DND-41 (cell line): ENCODE results near the gene SCNN1B.

Experiments used
- ATAC-seq: fragments of 200-7000 bp; cut with Tn5 transposase; 3 replicates; pipeline ENCODE4 v1.9.1; 2021; ENCODE audit warnings: low read depth; ENCODE audit not compliant: insufficient read depth
- DNase-seq: peaks from one replicate; pipeline ENCODE4 v3.0.0-alpha.2; 2020
- H2AFZ ChIP-seq: 2 replicates; pipeline ENCODE4 v1.6.0; 2012; ENCODE audit warnings: low read depth, low read length
- H3K27ac ChIP-seq: 2 replicates; pipeline ENCODE4 v1.5.1; 2012; ENCODE audit warnings: low read length, inconsistent platforms
- H3K27me3 ChIP-seq: fragments of 200-600 bp; sonication (generic); 2 replicates; pipeline ENCODE4 v1.6.0; 2012; ENCODE audit warnings: low read length, mild to moderate bottlenecking, inconsistent platforms; ENCODE audit not compliant: insufficient read depth, poor library complexity
- H3K36me3 ChIP-seq: 2 replicates; pipeline ENCODE4 v1.5.1; 2012; ENCODE audit warnings: low read length, inconsistent platforms; ENCODE audit not compliant: insufficient read depth
- H3K4me1 ChIP-seq: 2 replicates; pipeline ENCODE4 v1.5.1; 2012; ENCODE audit warnings: mild to moderate bottlenecking, low read length; ENCODE audit not compliant: insufficient read depth
- H3K4me2 ChIP-seq: 2 replicates; pipeline ENCODE4 v1.6.0; 2012; ENCODE audit warnings: mild to moderate bottlenecking, moderate library complexity, low read length, inconsistent platforms; ENCODE audit not compliant: insufficient read depth
- H3K4me3 ChIP-seq, 2 experiments: fragments of 200-600 bp in 1 of 2; shearing (Covaris generic) in 1 of 2; 2 replicates each; pipeline ENCODE4 v1.5.1; 2012 to 2016; ENCODE audit warnings: inconsistent platforms in 2 of 2, low read length in 2 of 2, mild to moderate bottlenecking in 2 of 2, low read depth in 1 of 2, moderate library complexity in 1 of 2
- H3K79me2 ChIP-seq: 2 replicates; pipeline ENCODE4 v1.6.0; 2012; ENCODE audit warnings: low read length, inconsistent platforms; ENCODE audit not compliant: insufficient read depth
- H3K9ac ChIP-seq: 2 replicates; pipeline ENCODE4 v1.6.0; 2012; ENCODE audit warnings: low read depth, mild to moderate bottlenecking, inconsistent platforms, low read length, moderate library complexity
- H3K9me3 ChIP-seq: 2 replicates; pipeline ENCODE4 v1.5.1; 2012; ENCODE audit warnings: low read length, moderate library complexity, mild to moderate bottlenecking, inconsistent platforms; ENCODE audit not compliant: insufficient read depth, severe bottlenecking
- H4K20me1 ChIP-seq: 2 replicates; pipeline ENCODE4 v1.6.0; 2012; ENCODE audit warnings: low read length; ENCODE audit not compliant: insufficient read depth
- EZH2 ChIP-seq: IDR thresholded peaks from 3 replicates; pipeline ENCODE4 v1.6.1; 2012; ENCODE audit warnings: borderline replicate concordance, low read depth, mild to moderate bottlenecking, moderate library complexity, low read length, inconsistent platforms; ENCODE audit not compliant: severe bottlenecking
- TF ChIP-seq, protein P1 (sequence below): IDR thresholded peaks from 2 replicates; pipeline ENCODE4 v1.5.1; 2012; ENCODE audit warnings: borderline replicate concordance, low read length, moderate library complexity, mild to moderate bottlenecking; ENCODE audit not compliant: poor library complexity, severe bottlenecking; ENCODE audit errors: extremely low read depth

Gene SCNN1B

DNA sequence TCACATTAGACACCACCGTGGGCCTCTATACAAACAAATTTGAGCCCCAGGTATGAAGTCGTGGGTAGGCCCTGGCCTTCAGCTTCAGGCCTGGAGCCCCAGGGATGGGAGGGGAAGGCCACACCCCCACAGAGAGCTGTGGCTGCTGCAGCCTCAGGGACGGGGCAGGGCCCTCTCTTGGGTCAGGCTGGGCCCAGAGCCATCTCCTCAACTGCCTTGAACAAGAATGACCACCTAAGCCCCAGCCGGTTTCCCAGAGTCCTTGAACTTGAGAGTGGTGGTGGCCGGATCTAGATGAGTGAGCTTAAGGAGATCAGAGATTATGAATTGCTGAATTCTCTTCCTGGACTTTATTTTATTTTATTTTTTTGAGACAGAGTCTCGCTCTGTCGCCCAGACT lies 18.6 kb downstream of the SCNN1B start:
- Histone ChIP-seq H3K9me3 (no peaks in the 10 kb centered on the region), H4K20me1 (no peaks in the 10 kb centered on the region; the same call in 1 of the 2 replicates), H3K27me3 (peaks cover 3% of the 10 kb centered on the region), H3K4me2 (no peak overlapping the region), H3K36me3 (no peaks in the 10 kb centered on the region), H3K4me3 (no peak overlapping the region), H2AFZ (no peak overlapping the region), H3K79me2 (no peaks in the 10 kb centered on the region), H3K9ac (no peak overlapping the region), H3K4me1 (no peaks in the 10 kb centered on the region), H3K27ac (no peak overlapping the region)
- TF ChIP-seq, protein P1, sequence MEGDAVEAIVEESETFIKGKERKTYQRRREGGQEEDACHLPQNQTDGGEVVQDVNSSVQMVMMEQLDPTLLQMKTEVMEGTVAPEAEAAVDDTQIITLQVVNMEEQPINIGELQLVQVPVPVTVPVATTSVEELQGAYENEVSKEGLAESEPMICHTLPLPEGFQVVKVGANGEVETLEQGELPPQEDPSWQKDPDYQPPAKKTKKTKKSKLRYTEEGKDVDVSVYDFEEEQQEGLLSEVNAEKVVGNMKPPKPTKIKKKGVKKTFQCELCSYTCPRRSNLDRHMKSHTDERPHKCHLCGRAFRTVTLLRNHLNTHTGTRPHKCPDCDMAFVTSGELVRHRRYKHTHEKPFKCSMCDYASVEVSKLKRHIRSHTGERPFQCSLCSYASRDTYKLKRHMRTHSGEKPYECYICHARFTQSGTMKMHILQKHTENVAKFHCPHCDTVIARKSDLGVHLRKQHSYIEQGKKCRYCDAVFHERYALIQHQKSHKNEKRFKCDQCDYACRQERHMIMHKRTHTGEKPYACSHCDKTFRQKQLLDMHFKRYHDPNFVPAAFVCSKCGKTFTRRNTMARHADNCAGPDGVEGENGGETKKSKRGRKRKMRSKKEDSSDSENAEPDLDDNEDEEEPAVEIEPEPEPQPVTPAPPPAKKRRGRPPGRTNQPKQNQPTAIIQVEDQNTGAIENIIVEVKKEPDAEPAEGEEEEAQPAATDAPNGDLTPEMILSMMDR: no peak
- TF ChIP-seq EZH2: no peak
- ATAC-seq (no peak), DNase-seq (no peak)

DNA sequence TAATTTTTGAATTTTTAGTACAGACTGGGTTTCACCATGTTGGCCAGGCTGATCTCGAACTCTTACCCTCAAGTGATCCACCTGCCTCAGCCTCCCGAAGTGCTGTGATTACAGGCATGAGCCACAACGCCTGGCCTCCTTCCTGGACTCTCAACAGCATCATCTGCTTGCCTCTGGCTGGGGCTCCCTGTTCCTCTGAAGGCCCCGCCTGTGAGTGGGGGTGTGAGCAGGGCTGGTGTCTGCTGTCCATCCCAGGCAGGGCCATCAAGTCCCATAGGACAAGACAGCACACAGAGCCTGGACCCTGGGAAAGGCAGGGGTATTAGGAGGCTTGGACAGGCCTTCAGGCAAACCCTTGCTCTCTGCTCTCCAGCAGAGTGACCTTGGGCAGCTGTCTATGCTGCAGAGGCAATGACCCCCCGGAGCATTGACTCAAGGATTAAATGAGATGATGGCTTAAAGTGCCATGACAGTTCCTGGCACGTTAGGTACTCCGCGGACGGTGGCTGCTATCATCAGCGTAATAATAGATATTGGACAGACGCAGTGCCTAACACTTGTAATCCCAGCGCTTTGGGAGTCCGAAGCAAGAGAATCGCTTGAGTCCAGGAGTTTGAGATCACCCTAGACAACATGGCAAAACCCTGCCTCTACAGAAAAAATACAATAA lies 19.2 kb downstream of the SCNN1B start:
- ATAC-seq: no peak

DNA sequence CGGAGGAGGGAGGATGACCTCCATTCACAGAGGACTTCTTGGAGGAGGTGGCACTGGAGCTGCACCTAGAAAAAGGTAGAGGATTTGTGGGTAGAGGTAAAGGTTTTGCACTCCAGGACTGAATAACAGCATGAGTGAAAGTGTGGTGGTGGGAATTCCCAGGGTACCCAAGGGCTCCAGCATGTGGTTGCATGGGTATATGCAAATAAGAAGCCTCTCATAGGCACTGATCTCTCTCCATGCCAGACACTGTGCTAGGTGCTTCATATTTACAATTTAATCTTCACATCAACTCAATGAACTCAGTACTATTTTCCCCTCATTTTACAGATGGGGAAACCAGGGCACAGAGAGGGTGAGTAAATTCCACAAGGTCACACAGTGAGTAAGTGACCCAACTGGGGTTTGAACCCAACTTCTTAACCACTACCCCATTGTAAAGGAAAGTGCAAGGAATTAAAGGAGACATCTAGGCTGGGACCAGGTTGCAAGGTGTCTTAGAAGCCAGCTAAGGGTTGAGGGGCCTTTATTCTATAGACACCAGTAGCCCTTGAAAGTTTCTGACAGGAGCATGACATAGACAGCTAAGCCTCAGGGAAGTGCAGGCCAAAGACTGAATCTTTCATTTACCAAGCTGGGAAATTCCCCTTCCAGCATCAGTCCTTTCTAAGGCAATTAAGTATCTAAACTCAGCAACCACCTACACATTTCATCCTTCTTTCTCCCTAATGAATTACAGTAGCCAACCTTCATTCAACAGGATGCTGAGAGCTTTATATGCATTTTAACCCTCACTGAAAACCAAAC lies 21.3 kb downstream of the SCNN1B start:
- no peaks in the 10 kb centered on the region for H3K36me3 ChIP-seq
- H3K9ac ChIP-seq: no peak overlapping the region
- peaks cover 3% of the 10 kb centered on the region for H3K27me3 ChIP-seq
- TF ChIP-seq EZH2: no peak
- TF ChIP-seq, protein P1: no peak
- no peak for ATAC-seq
- no peak for DNase-seq
- H3K4me1 ChIP-seq: no peaks in the 10 kb centered on the region
- H3K9me3 ChIP-seq: no peaks in the 10 kb centered on the region
- no peak overlapping the region for H3K4me2 ChIP-seq
- H3K79me2 ChIP-seq: no peaks in the 10 kb centered on the region
- no peaks in the 10 kb centered on the region; the same call in 1 of the 2 replicates for H4K20me1 ChIP-seq
- no peak overlapping the region for H3K27ac ChIP-seq
- no peak overlapping the region for H2AFZ ChIP-seq
- no peak overlapping the region for H3K4me3 ChIP-seq

More for the DNA sequence above, 19.2 kb downstream of the SCNN1B start:
- Histone ChIP-seq H3K27me3 (peaks cover 3% of the 10 kb centered on the region), H3K4me2 (no peak overlapping the region), H3K9ac (no peak overlapping the region), H4K20me1 (no peaks in the 10 kb centered on the region; the same call in 1 of the 2 replicates), H3K27ac (no peak overlapping the region), H3K79me2 (no peaks in the 10 kb centered on the region), H3K9me3 (no peaks in the 10 kb centered on the region), H3K4me1 (no peaks in the 10 kb centered on the region), H3K4me3 (no peak overlapping the region), H2AFZ (no peak overlapping the region), H3K36me3 (no peaks in the 10 kb centered on the region)
- TF ChIP-seq, protein P1: no peak
- no peak for TF ChIP-seq EZH2
- DNase-seq: no peak
